ENCODE data around the gene NOL4L. TPM values are rescaled to one million over a fixed set of nuclear protein-coding genes. Genes with fewer than 3 reads are reported as not detected.
A peak's percentile ranks its signal among the peaks of the same experiment; 100 is the strongest.

NOL4L gene
- total RNA-seq, 2 experiments from 2014 or later = 39.1 to 41.1 TPM

DNA sequence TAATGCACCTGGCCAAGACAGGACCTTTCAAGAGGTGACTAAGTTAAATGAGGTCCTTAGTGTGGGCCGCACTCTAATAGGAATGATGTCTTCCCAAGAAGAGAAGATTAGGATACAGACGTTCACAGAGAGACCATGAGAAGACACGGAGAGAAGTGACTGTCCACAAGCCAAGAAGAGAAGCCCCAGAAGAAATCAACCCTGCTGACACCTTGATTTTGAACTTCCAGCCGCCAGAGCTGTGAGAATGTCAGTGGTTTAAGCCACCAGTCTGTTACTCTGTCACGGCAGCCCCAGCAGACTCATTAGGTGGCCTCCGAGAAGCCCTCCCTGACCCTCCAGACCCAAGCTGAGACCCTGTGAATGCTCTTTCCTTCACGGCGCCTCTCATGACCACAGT, 29.5 kb downstream of the NOL4L start:
- POLR2A ChIA-PET = interaction anchor here (1.5 kb wide), 1 partner anchor 16 kb away, joined by 7 read pairs; no protein-coding TSS in a partner anchor

DNA sequence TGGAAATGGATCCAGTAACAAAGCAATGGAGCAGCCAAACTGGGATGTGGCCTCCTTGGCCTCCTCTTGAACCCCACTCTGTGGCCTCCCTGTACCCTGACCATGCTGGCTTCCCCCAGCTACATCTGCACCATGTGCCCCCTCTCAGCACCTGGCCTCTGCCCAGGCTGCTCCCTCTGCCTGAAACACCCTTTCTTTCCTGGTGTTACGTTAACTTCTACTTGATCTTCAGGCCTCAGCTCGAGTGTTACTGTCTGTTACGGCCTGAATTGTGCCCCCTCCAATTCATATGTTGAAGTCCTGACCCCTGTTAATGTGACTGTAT, 30.2 kb downstream of the NOL4L start:
- Mint-ChIP-seq H3K36me3 (peaks cover 4% of the 10 kb centered on the region), H3K27ac (peak overlapping the region; percentile 73), H3K9me3 (peaks cover 2% of the 10 kb centered on the region), H3K4me1 (peaks cover 24% of the 10 kb centered on the region), H3K4me3 (no peak overlapping the region), H3K27me3 (no peaks in the 10 kb centered on the region)
- ATAC-seq (ENCODE audit: low read depth) (no peak), DNase-seq (no peak)
- POLR2A ChIA-PET = interaction anchor here (1.5 kb wide), 1 partner anchor 16 kb away, joined by 7 read pairs; no protein-coding TSS in a partner anchor

More for the DNA sequence above, 29.5 kb downstream of the NOL4L start:
- H3K27ac Mint-ChIP-seq = no peak overlapping the region
- DNase-seq = no peak
- H3K27me3 Mint-ChIP-seq = no peaks in the 10 kb centered on the region
- peaks cover 30% of the 10 kb centered on the region for H3K4me1 Mint-ChIP-seq
- no peak for ATAC-seq (ENCODE audit: low read depth)
- H3K36me3 Mint-ChIP-seq = peaks cover 4% of the 10 kb centered on the region
- no peak overlapping the region for H3K4me3 Mint-ChIP-seq
- H3K9me3 Mint-ChIP-seq = peaks cover 2% of the 10 kb centered on the region

DNA sequence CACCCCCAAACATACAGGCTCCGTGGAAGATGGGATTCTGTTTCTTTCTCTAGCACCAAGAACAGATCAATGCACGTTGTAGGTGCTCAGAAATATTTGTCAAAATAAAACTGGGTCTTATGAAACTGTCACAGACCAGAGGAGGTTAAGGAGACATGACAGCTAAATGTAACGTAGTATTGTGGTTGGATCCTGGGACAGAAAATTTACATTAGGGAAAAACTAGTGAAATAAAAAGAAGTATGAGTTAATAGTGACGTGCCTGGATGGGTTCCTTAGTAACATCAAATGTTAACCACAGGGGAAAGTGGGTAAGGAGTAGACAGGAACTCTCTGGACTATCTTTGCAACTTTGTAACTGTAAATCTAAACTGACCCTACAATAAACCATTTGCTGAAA, 31.5 kb downstream of the NOL4L start:
- DNase-seq = no peak
- ATAC-seq (ENCODE audit: low read depth) = no peak
- Mint-ChIP-seq H3K4me1 (peaks cover 21% of the 10 kb centered on the region), H3K27ac (no peak overlapping the region), H3K4me3 (no peak overlapping the region), H3K9me3 (peaks cover 4% of the 10 kb centered on the region), H3K27me3 (no peaks in the 10 kb centered on the region), H3K36me3 (peaks cover 6% of the 10 kb centered on the region)
- POLR2A ChIA-PET = interaction anchor here (0.6 to 0.9 kb wide), 2 partner anchors 15 to 44 kb away, joined by 3 to 4 read pairs; no protein-coding TSS in a partner anchor

DNA sequence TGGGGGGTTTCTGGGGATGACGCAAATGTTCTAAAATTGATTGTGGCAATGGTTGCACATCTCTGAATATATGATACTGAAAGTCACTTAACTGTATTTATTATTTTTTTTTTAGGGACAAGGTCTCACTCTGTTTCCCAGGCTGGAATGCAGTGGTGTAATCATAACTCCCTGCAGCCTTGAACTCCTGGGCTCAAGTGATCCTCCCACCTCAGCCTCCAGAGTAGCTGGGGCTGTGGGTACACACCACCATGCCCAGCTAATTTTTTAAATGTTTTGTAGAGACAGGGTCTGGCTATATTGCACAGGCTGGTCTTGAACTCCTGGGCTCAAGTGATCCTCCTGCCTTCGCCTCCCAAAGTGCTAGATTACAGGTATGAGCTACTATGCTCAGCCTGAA, 33.4 kb downstream of the NOL4L start:
- DNase-seq (no peak), ATAC-seq (ENCODE audit: low read depth) (no peak)
- Mint-ChIP-seq H3K27ac (no peak overlapping the region), H3K9me3 (peaks cover 4% of the 10 kb centered on the region), H3K4me1 (peaks cover 38% of the 10 kb centered on the region), H3K4me3 (no peak overlapping the region), H3K27me3 (no peaks in the 10 kb centered on the region), H3K36me3 (peaks cover 12% of the 10 kb centered on the region)
- POLR2A ChIA-PET = no interaction called here

DNA sequence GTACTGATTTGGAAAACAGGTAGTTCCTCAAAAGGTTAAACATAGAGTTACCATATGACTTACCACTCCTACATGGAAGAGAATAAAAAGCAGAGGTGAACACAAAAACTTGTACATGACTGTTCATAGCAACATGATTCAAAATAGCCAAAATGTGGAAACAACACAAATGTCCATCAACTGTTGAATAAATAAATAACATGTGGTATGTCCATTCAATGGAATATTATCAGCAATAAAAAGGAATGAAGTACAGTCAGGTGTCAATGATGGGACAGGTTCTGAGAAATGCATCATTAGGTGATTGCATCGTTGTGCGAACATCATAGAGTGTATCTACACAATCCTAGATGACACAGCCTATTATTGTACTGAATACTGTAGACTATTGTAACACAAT, 35.3 kb downstream of the NOL4L start:
- Mint-ChIP-seq H3K9me3 (peaks cover 2% of the 10 kb centered on the region), H3K27ac (no peak overlapping the region), H3K27me3 (no peaks in the 10 kb centered on the region), H3K36me3 (peaks cover 13% of the 10 kb centered on the region), H3K4me3 (no peak overlapping the region), H3K4me1 (peaks cover 37% of the 10 kb centered on the region)
- POLR2A ChIA-PET = no interaction called here
- DNase-seq (no peak), ATAC-seq (ENCODE audit: low read depth) (no peak)

DNA sequence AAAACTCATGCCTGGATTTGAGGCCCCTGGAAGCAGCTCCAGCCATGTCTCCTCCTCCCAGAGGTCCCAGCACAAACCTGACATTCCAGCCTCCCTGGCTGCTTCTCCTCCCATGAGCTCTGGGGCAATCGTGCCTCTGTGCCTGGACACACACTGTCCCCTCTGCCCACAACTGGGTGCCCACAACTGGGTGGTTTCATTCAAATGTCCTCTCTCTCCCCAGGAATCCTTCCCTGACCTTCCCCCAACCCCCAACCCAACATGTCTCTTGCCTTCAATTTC, 37.4 kb downstream of the NOL4L start:
- DNase-seq (no peak), ATAC-seq (ENCODE audit: low read depth) (no peak)
- H3K27ac Mint-ChIP-seq = no peak overlapping the region
- H3K36me3 Mint-ChIP-seq = peaks cover 14% of the 10 kb centered on the region
- H3K4me3 Mint-ChIP-seq = no peak overlapping the region
- POLR2A ChIA-PET = interaction anchor here (0.8 to 1.4 kb wide), 3 partner anchors 10 to 22 kb away, joined by 3 to 7 read pairs (median 4); no protein-coding TSS in a partner anchor
- H3K9me3 Mint-ChIP-seq = peaks cover 2% of the 10 kb centered on the region
- no peaks in the 10 kb centered on the region for H3K27me3 Mint-ChIP-seq
- H3K4me1 Mint-ChIP-seq = peaks cover 30% of the 10 kb centered on the region

DNA sequence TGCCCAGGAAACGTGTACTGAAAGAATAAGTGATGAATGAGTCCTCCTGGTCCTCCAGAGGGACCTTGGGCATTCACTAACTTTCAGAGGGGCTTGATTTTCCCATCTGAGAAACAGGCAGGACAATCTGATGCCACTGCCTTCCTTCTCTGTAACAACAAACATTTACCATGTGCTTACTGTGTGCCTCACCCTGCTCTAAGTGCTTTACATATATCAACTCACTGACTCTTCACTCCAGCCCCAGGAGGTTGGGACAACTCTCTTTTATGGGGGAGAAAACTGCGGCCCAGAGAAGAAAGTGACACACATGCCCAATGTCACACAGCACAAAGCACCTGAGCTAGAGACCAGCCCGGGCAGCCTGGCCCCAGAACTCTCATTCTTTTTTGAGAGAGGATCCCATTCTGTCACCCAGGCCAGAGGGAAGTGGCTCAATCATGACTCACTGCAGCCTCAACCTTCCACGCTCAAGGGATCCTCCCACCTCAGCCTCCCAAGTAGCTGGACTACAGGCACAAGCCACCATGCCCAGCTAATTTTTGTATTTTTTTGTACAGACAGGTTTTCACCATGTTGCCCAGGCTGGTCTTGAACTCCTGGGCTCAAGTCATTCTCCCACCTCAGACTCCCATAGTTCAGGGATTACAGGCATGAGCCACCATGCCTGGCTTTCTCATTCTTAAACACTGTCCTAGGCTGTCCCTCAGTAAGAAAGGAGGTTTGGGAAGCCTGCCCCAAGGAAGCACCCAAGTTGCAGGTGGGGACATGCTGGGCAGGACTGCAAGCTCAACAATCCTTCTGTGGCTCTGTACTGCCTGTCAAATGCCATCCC, 38.0 kb downstream of the NOL4L start:
- H3K27me3 Mint-ChIP-seq = no peaks in the 10 kb centered on the region
- no peak overlapping the region for H3K4me3 Mint-ChIP-seq
- peaks cover 17% of the 10 kb centered on the region for H3K36me3 Mint-ChIP-seq
- ATAC-seq (ENCODE audit: low read depth) = no peak
- POLR2A ChIA-PET = interaction anchor here (0.6 to 1.4 kb wide), 5 partner anchors 10 to 191 kb away, joined by 3 to 8 read pairs (median 4); no protein-coding TSS in a partner anchor
- peaks cover 2% of the 10 kb centered on the region for H3K9me3 Mint-ChIP-seq
- peak overlapping the region; percentile 46 for H3K27ac Mint-ChIP-seq
- H3K4me1 Mint-ChIP-seq = peaks cover 35% of the 10 kb centered on the region
- no peak for DNase-seq

DNA sequence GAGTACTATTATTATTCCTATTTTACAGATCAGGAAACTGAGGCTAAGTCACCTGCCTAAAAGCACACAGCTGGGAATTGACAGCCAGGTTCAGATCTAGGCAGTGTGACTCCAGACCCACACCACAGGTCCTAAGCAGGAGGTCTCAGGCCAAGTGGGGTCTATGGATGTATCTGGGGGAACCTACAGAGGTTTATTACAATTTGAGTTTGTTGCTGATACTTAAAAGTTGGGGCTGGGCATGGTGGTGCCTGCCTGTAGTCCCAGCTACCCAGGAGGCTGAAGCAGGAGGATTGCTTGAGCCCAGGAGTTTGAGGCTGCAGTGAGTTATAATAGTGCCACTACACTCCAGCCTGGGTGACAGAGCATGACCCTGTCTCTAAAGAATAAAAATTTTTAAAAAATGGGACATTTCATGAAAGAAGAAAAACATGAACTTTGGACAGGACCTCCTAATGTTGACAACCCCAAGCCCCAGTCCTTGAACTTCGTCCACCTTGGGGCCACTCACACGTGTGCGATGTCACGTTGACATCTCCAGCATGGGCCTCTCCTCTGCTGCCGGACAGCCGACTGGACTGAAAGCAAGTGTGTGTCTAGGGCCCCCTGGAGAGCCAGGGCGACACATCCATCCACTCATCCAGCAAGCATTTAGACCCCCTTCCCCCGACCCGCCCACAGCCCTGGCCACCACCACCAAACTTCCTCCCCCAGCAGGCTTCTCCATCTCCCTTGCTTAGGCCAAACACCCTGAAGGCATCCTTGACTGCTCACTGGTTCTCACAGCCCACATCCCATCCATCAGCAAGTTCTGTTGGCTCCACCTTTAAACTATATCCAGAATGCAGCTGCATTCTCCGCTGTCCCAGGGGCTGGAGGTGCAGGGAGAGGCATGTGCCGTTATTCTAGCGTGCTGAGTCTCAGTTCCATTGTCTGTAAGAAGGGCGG, 40.0 kb downstream of the NOL4L start:
- H3K27me3 Mint-ChIP-seq = no peaks in the 10 kb centered on the region
- no peak overlapping the region for H3K4me3 Mint-ChIP-seq
- H3K36me3 Mint-ChIP-seq = peaks cover 17% of the 10 kb centered on the region
- peaks cover 2% of the 10 kb centered on the region for H3K9me3 Mint-ChIP-seq
- no peak for DNase-seq
- H3K4me1 Mint-ChIP-seq = peaks cover 45% of the 10 kb centered on the region
- ATAC-seq (ENCODE audit: low read depth) = no peak
- POLR2A ChIA-PET = no interaction called here
- H3K27ac Mint-ChIP-seq = peak overlapping the region; percentile 51

DNA sequence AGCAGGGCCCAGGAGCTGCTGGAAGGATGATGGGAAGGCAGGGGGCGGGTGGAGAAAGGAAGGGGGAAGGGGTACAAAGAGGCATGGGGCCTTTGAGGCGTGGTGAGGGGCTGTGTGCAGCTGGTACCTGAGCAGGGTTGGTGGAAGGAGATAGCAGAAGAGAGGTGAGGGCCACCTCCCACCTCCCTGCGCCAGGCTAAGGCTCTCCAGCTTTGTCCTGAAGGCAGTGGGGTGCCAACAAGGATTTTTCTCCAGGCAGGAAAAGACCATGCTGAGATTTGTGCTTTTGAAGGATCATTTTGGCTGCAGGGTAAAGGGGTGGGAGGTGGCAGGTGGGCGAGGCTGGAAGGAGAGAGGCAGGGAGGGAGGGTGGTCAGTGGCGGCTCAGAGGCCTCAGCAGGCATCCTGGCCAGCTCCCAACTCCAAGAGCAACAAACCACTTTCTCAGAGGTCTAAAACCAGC, 40.8 kb downstream of the NOL4L start:
- Mint-ChIP-seq H3K4me1 (peaks cover 53% of the 10 kb centered on the region), H3K36me3 (peaks cover 17% of the 10 kb centered on the region), H3K4me3 (no peak overlapping the region), H3K9me3 (no peaks in the 10 kb centered on the region), H3K27ac (peak overlapping the region; percentile 11), H3K27me3 (no peaks in the 10 kb centered on the region)
- ATAC-seq (ENCODE audit: low read depth) = no peak
- DNase-seq = no peak
- POLR2A ChIA-PET = interaction anchor here (0.6 kb wide), 1 partner anchor 107 kb away, joined by 3 read pairs; no protein-coding TSS in a partner anchor

DNA sequence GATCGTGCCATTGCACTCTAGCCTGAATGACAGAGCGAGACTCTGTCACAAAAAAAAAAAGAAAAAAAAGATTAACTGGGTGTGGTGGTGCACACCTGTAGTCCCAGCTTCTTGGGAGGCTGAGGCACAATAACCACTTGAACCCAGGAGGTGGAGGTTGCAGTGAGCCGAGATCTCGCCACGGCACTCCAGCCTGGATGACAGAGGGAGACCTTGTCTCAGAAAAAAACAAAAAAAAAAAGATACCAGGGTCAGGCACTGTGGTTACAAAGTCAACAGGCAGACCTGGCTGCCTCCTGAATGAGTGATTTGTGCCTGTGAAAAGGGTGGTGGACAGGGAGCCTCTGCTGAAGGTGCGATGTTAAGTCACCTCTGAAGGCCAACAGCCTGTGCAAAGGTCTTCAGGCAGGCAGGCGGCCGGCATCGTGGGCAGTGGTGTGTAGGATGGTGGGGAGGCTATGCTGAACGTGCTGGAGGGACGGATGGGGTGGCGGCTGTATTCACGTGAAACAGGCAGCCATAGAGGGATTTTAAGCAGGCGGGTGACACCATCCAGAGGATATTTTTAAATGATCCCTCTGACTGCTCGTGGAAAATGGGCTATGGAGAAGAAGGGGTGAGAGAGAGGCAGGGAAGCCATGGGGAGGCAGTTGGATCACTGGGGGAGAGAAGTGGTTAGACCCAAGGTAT, 41.4 kb downstream of the NOL4L start:
- H3K4me3 Mint-ChIP-seq = no peak overlapping the region
- H3K9me3 Mint-ChIP-seq = no peaks in the 10 kb centered on the region
- peaks cover 15% of the 10 kb centered on the region for H3K36me3 Mint-ChIP-seq
- POLR2A ChIA-PET = interaction anchor here (0.6 to 9.2 kb wide), 2 partner anchors 18 to 107 kb away, joined by 3 to 248 read pairs; no protein-coding TSS in a partner anchor
- ATAC-seq (ENCODE audit: low read depth) (no peak), DNase-seq (no peak)
- H3K27me3 Mint-ChIP-seq = no peaks in the 10 kb centered on the region
- H3K4me1 Mint-ChIP-seq = peaks cover 57% of the 10 kb centered on the region
- peak overlapping the region; percentile 11 for H3K27ac Mint-ChIP-seq

DNA sequence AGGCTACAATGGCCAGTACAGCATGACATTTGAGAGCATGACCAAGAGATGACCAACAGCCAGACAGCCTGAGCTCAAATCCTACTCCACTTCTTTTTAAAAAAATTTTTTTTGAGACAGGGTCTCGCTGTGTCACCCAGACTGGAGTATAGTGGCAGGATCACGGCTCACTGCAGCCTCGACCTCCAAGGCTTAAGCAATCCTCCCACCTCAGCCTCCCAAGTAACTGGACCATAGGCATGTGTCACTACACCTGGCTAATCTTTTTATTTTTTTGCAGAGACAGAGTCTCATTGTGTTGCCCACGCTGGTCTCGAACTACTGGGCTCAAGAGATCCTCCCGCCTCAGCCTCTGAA, 42.9 kb downstream of the NOL4L start:
- H3K4me3 Mint-ChIP-seq = no peak overlapping the region
- POLR2A ChIA-PET = interaction anchor here (9.2 kb wide), 1 partner anchor 16 kb away, joined by 248 read pairs; no protein-coding TSS in a partner anchor

DNA sequence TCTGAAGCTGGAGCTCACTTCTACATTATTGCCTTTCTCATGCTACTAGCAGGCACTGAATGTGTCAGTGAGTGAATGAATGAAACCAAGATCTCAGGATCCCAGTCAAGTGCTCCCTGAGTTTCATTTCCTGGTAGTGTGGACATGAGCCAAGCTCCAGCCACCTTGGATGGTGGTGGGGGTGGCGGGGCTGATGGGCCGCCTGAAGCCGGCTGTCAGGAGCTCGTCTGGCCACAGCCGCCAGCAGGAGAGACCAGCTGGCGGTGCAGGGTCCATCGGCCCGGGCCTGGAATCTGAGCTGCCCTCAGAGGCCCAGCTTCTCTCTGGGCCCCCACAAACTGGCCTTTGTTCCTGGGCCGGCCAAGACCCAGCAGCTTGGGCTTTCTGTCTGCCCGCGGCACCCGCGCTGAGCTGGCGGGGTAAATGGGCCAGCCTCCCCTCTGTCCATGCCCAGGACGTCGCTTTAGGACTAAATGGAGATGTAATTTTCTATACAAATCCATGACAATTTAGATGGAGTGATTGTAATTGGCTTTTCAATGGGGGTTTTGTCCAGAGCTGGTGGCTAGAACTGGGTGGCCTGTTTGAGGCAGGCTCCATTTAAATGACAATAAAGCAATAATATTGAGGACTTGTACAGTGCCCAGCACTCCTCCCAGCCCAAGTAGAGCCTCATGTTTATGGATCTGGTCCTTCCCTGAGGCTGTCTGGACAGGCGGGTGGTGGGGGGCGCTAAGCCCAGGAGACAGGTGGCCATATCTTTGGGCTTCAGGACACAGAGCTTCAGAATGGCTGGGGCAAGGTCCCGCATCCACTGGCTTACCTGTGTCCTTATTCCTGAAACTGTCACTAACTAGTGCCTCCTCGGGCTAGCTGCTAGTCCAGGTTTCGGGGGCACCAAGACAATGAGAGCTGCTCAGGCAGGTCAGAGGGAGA, 43.5 kb downstream of the NOL4L start:
- Mint-ChIP-seq H3K4me3 (no peak overlapping the region), H3K9me3 (no peaks in the 10 kb centered on the region), H3K27ac (peak overlapping the region; percentile 94), H3K36me3 (peaks cover 9% of the 10 kb centered on the region), H3K27me3 (no peaks in the 10 kb centered on the region), H3K4me1 (peaks cover 50% of the 10 kb centered on the region)
- POLR2A ChIA-PET = interaction anchor here (1.3 to 9.2 kb wide), 5 partner anchors 16 to 201 kb away, joined by 3 to 248 read pairs (median 27); partner anchors contain the start of genes COMMD7 and NOL4L
- no peak for ATAC-seq (ENCODE audit: low read depth)
- DNase-seq = no peak

More for the DNA sequence above, 42.9 kb downstream of the NOL4L start:
- Mint-ChIP-seq H3K27ac (peak overlapping the region; percentile 18), H3K36me3 (peaks cover 9% of the 10 kb centered on the region), H3K4me1 (peaks cover 53% of the 10 kb centered on the region), H3K27me3 (no peaks in the 10 kb centered on the region), H3K9me3 (no peaks in the 10 kb centered on the region)
- no peak for DNase-seq
- ATAC-seq (ENCODE audit: low read depth) = no peak

Data from activated naive CD8-positive, alpha-beta T cell treated with anti-CD3 and anti-CD28 coated beads, Interleukin-2, amount 10 ng/mL, durations not matched to agents 7 days and 5 days (primary cell).